Measurements from ENCODE around the gene CENPP.
"Not testable (repeated sequence)": the region's sequence is repeated elsewhere in the genome, so short reads cannot be mapped to it uniquely, and the experiment has no call there.

Gene CENPP

GRCh38 chr9:92407818-92408217 is 82.1 kb downstream of the CENPP start:
- Histone ChIP-seq H3K36me3 (ENCODE audit: control insufficient read depth, low read depth, low read length) (no peaks in the 10 kb centered on the region), H3K4me3 (ENCODE audit: low read length) (no peak overlapping the region), H3K27ac (ENCODE audit: low read length) (no peak overlapping the region), H3K27me3 (ENCODE audit: control insufficient read depth, insufficient read depth, low read length) (no peaks in the 10 kb centered on the region), H3K9me3 (ENCODE audit: control insufficient read depth, low read depth, low read length) (no peaks in the 10 kb centered on the region), H3K4me1 (ENCODE audit: control insufficient read depth, low read depth, low read length) (no peaks in the 10 kb centered on the region), H3K9ac (ENCODE audit: low read length) (no peak overlapping the region)

GRCh38 chr9:92408747-92409478 is 83.2 kb downstream of the CENPP start:
- Histone ChIP-seq H3K4me3 (ENCODE audit: low read length) (no peak overlapping the region), H3K36me3 (ENCODE audit: control insufficient read depth, low read depth, low read length) (no peaks in the 10 kb centered on the region), H3K27me3 (ENCODE audit: control insufficient read depth, insufficient read depth, low read length) (no peaks in the 10 kb centered on the region), H3K4me1 (ENCODE audit: control insufficient read depth, low read depth, low read length) (no peaks in the 10 kb centered on the region), H3K9ac (ENCODE audit: low read length) (no peak overlapping the region), H3K27ac (ENCODE audit: low read length) (no peak overlapping the region), H3K9me3 (ENCODE audit: control insufficient read depth, low read depth, low read length) (no peaks in the 10 kb centered on the region)

- not testable (repeated sequence) for H3K9ac ChIP-seq (ENCODE audit: low read length); H3K4me3 ChIP-seq (ENCODE audit: low read length); H3K4me1 ChIP-seq (ENCODE audit: control insufficient read depth, low read depth, low read length); H3K27me3 ChIP-seq (ENCODE audit: control insufficient read depth, insufficient read depth, low read length); H3K36me3 ChIP-seq (ENCODE audit: control insufficient read depth, low read depth, low read length); H3K27ac ChIP-seq (ENCODE audit: low read length); H3K9me3 ChIP-seq (ENCODE audit: control insufficient read depth, low read depth, low read length)
Observed at GRCh38 chr9:92411157-92411556, 85.4 kb downstream of the CENPP start.

GRCh38 chr9:92414566-92414965 is 88.8 kb downstream of the CENPP start:
- H3K4me1 ChIP-seq (ENCODE audit: control insufficient read depth, low read depth, low read length): no peaks in the 10 kb centered on the region
- H3K9ac ChIP-seq (ENCODE audit: low read length): no peak overlapping the region
- H3K27ac ChIP-seq (ENCODE audit: low read length): no peak overlapping the region
- no peaks in the 10 kb centered on the region for H3K27me3 ChIP-seq (ENCODE audit: control insufficient read depth, insufficient read depth, low read length)
- H3K4me3 ChIP-seq (ENCODE audit: low read length): no peak overlapping the region
- no peaks in the 10 kb centered on the region for H3K36me3 ChIP-seq (ENCODE audit: control insufficient read depth, low read depth, low read length)
- no peaks in the 10 kb centered on the region for H3K9me3 ChIP-seq (ENCODE audit: control insufficient read depth, low read depth, low read length)

GRCh38 chr9:92422611-92423338 is 97.0 kb downstream of the CENPP start:
- Histone ChIP-seq H3K9ac (ENCODE audit: low read length) (no peak overlapping the region), H3K36me3 (ENCODE audit: control insufficient read depth, low read depth, low read length) (no peaks in the 10 kb centered on the region), H3K4me1 (ENCODE audit: control insufficient read depth, low read depth, low read length) (no peaks in the 10 kb centered on the region), H3K4me3 (ENCODE audit: low read length) (no peak overlapping the region), H3K9me3 (ENCODE audit: control insufficient read depth, low read depth, low read length) (no peaks in the 10 kb centered on the region), H3K27me3 (ENCODE audit: control insufficient read depth, insufficient read depth, low read length) (no peaks in the 10 kb centered on the region), H3K27ac (ENCODE audit: low read length) (no peak overlapping the region)

- Histone ChIP-seq H3K36me3 (ENCODE audit: control insufficient read depth, low read depth, low read length) (no peaks in the 10 kb centered on the region), H3K4me3 (ENCODE audit: low read length) (no peak overlapping the region), H3K27me3 (ENCODE audit: control insufficient read depth, insufficient read depth, low read length) (no peaks in the 10 kb centered on the region), H3K9ac (ENCODE audit: low read length) (no peak overlapping the region), H3K27ac (ENCODE audit: low read length) (no peak overlapping the region), H3K4me1 (ENCODE audit: control insufficient read depth, low read depth, low read length) (no peaks in the 10 kb centered on the region), H3K9me3 (ENCODE audit: control insufficient read depth, low read depth, low read length) (no peaks in the 10 kb centered on the region)
Observed at GRCh38 chr9:92423612-92424011, 97.9 kb downstream of the CENPP start.

- H3K27me3 ChIP-seq (ENCODE audit: control insufficient read depth, insufficient read depth, low read length): no peaks in the 10 kb centered on the region
- H3K9ac ChIP-seq (ENCODE audit: low read length): no peak within 1 kb of the TSS
- no peaks in the 10 kb centered on the region for H3K36me3 ChIP-seq (ENCODE audit: control insufficient read depth, low read depth, low read length)
- H3K4me1 ChIP-seq (ENCODE audit: control insufficient read depth, low read depth, low read length): no peaks in the 10 kb centered on the region
- H3K4me3 ChIP-seq (ENCODE audit: low read length): no peak within 1 kb of the TSS
- H3K27ac ChIP-seq (ENCODE audit: low read length): no peak within 1 kb of the TSS
- no peaks in the 10 kb centered on the region for H3K9me3 ChIP-seq (ENCODE audit: control insufficient read depth, low read depth, low read length)
Observed at GRCh38 chr9:92424340-92424739, 98.6 kb downstream of the CENPP start, which contains the start of gene OMD. Gene OMD, minus strand, starts transcription at chr9:92424471. Its CDS starts 6,913 bp downstream, at chr9:92417558.

GRCh38 chr9:92425474-92425873 is 99.7 kb downstream of the CENPP start:
- no peak overlapping the region for H3K9ac ChIP-seq (ENCODE audit: low read length)

GRCh38 chr9:92426501-92427145 is 100.9 kb downstream of the CENPP start:
- Histone ChIP-seq H3K4me1 (ENCODE audit: control insufficient read depth, low read depth, low read length) (no peaks in the 10 kb centered on the region), H3K4me3 (ENCODE audit: low read length) (no peak overlapping the region), H3K27ac (ENCODE audit: low read length) (no peak overlapping the region), H3K9me3 (ENCODE audit: control insufficient read depth, low read depth, low read length) (no peaks in the 10 kb centered on the region), H3K9ac (ENCODE audit: low read length) (no peak overlapping the region), H3K36me3 (ENCODE audit: control insufficient read depth, low read depth, low read length) (no peaks in the 10 kb centered on the region), H3K27me3 (ENCODE audit: control insufficient read depth, insufficient read depth, low read length) (no peaks in the 10 kb centered on the region)

More at GRCh38 chr9:92425474-92425873, 99.7 kb downstream of the CENPP start:
- Histone ChIP-seq H3K27ac (ENCODE audit: low read length) (no peak overlapping the region), H3K27me3 (ENCODE audit: control insufficient read depth, insufficient read depth, low read length) (no peaks in the 10 kb centered on the region), H3K9me3 (ENCODE audit: control insufficient read depth, low read depth, low read length) (no peaks in the 10 kb centered on the region), H3K4me3 (ENCODE audit: low read length) (no peak overlapping the region), H3K36me3 (ENCODE audit: control insufficient read depth, low read depth, low read length) (no peaks in the 10 kb centered on the region), H3K4me1 (ENCODE audit: control insufficient read depth, low read depth, low read length) (no peaks in the 10 kb centered on the region)

- no peaks in the 10 kb centered on the region for H3K36me3 ChIP-seq (ENCODE audit: control insufficient read depth, low read depth, low read length)
Observed at GRCh38 chr9:92429836-92430235, 104.1 kb downstream of the CENPP start.

GRCh38 chr9:92432350-92432749 is 106.6 kb downstream of the CENPP start:
- Histone ChIP-seq H3K9ac (ENCODE audit: low read length) (no peak overlapping the region), H3K27ac (ENCODE audit: low read length) (no peak overlapping the region), H3K27me3 (ENCODE audit: control insufficient read depth, insufficient read depth, low read length) (no peaks in the 10 kb centered on the region), H3K4me1 (ENCODE audit: control insufficient read depth, low read depth, low read length) (no peaks in the 10 kb centered on the region), H3K36me3 (ENCODE audit: control insufficient read depth, low read depth, low read length) (no peaks in the 10 kb centered on the region), H3K4me3 (ENCODE audit: low read length) (no peak overlapping the region), H3K9me3 (ENCODE audit: control insufficient read depth, low read depth, low read length) (no peaks in the 10 kb centered on the region)

More at GRCh38 chr9:92429836-92430235, 104.1 kb downstream of the CENPP start:
- no peaks in the 10 kb centered on the region for H3K27me3 ChIP-seq (ENCODE audit: control insufficient read depth, insufficient read depth, low read length)
- H3K4me1 ChIP-seq (ENCODE audit: control insufficient read depth, low read depth, low read length): no peaks in the 10 kb centered on the region
- H3K9me3 ChIP-seq (ENCODE audit: control insufficient read depth, low read depth, low read length): no peaks in the 10 kb centered on the region
- no peak overlapping the region for H3K4me3 ChIP-seq (ENCODE audit: low read length)
- no peak overlapping the region for H3K9ac ChIP-seq (ENCODE audit: low read length)
- H3K27ac ChIP-seq (ENCODE audit: low read length): no peak overlapping the region

Measured in iPS-18a (cell line).